ENCODE data around the gene PLG. TPM values are rescaled to one million over a fixed set of nuclear protein-coding genes. Genes with fewer than 3 reads are reported as not detected.
A peak's percentile ranks its signal among the peaks of the same experiment; 100 is the strongest.
"Not testable (repeated sequence)": the region's sequence is repeated elsewhere in the genome, so short reads cannot be mapped to it uniquely, and the experiment has no call there.

The PLG gene
- total RNA-seq, 1 donor = 0.36 TPM

GRCh38 chr6:160750276-160750689, 48.2 kb downstream of the PLG start:
- no peak overlapping the region for H3K27ac ChIP-seq (ENCODE audit: low read depth, low read length)
- no peaks in the 10 kb centered on the region for H3K79me2 ChIP-seq (ENCODE audit: insufficient read depth, low read length)
- H3K9me3 ChIP-seq (ENCODE audit: low read depth, low read length) = no peaks in the 10 kb centered on the region
- H3K4me3 ChIP-seq (ENCODE audit: insufficient read depth, low read length) = no peak overlapping the region
- H2AFZ ChIP-seq (ENCODE audit: low read length) = no peak overlapping the region
- no peaks in the 10 kb centered on the region for H3K27me3 ChIP-seq (ENCODE audit: insufficient read depth, low read length)
- DNase-seq (ENCODE audit: insufficient read length, low spot score, missing footprints) = peak; percentile 15
- no peaks in the 10 kb centered on the region for H3K36me3 ChIP-seq (ENCODE audit: insufficient read depth, low read length)
- no peaks in the 10 kb centered on the region for H4K20me1 ChIP-seq (ENCODE audit: insufficient read depth, low read length)
- H3K4me2 ChIP-seq (ENCODE audit: insufficient read depth, low read length) = no peak overlapping the region
- H3K4me1 ChIP-seq (ENCODE audit: insufficient read depth, low read length) = no peaks in the 10 kb centered on the region
- TF ChIP-seq CTCF (IDR thresholded peaks at IDR 0.05; ENCODE audit: extremely low read depth, low read depth, low read length) = peak; percentile 15

GRCh38 chr6:160753211-160753610, 51.2 kb downstream of the PLG start:
- DNase-seq (ENCODE audit: insufficient read length, low spot score, missing footprints); H3K27me3 ChIP-seq (ENCODE audit: insufficient read depth, low read length); H3K27ac ChIP-seq (ENCODE audit: low read depth, low read length); H3K9me3 ChIP-seq (ENCODE audit: low read depth, low read length); H3K4me2 ChIP-seq (ENCODE audit: insufficient read depth, low read length); H3K79me2 ChIP-seq (ENCODE audit: insufficient read depth, low read length); H3K4me1 ChIP-seq (ENCODE audit: insufficient read depth, low read length); H3K4me3 ChIP-seq (ENCODE audit: insufficient read depth, low read length); H2AFZ ChIP-seq (ENCODE audit: low read length); H4K20me1 ChIP-seq (ENCODE audit: insufficient read depth, low read length); H3K36me3 ChIP-seq (ENCODE audit: insufficient read depth, low read length): not testable (repeated sequence)

DNA sequence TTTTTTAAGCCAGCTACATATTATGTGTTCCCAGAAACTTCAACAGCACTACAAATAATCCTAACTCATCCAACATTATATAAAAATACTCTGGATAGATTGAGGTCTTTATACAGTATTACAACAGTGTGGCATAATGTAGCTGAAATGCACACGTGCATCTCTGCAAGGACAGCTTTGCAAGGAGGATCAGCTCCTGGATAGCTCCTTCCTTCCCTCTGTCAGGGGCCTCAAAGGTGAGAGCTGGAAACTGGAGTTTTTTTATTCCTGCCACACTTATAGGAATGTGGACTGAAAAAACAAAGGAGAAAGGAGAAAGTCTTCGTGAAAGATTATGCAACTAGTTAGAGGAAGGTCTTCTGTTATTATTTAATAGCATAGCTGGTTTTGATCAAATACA, 53.1 kb downstream of the PLG start:
- no peak overlapping the region for H3K4me2 ChIP-seq (ENCODE audit: insufficient read depth, low read length)
- no peak overlapping the region for H3K4me3 ChIP-seq (ENCODE audit: insufficient read depth, low read length)
- no peak for DNase-seq (ENCODE audit: insufficient read length, low spot score, missing footprints)
- no peak for TF ChIP-seq CTCF (IDR thresholded peaks at IDR 0.05; ENCODE audit: extremely low read depth, low read depth, low read length)
- no peaks in the 10 kb centered on the region for H3K79me2 ChIP-seq (ENCODE audit: insufficient read depth, low read length)
- no peak overlapping the region for H3K27ac ChIP-seq (ENCODE audit: low read depth, low read length)
- H2AFZ ChIP-seq (ENCODE audit: low read length) = no peak overlapping the region
- no peaks in the 10 kb centered on the region for H3K36me3 ChIP-seq (ENCODE audit: insufficient read depth, low read length)
- no peaks in the 10 kb centered on the region for H4K20me1 ChIP-seq (ENCODE audit: insufficient read depth, low read length)
- no peaks in the 10 kb centered on the region for H3K9me3 ChIP-seq (ENCODE audit: low read depth, low read length)
- no peaks in the 10 kb centered on the region for H3K27me3 ChIP-seq (ENCODE audit: insufficient read depth, low read length)
- no peaks in the 10 kb centered on the region for H3K4me1 ChIP-seq (ENCODE audit: insufficient read depth, low read length)

GRCh38 chr6:160756021-160756420, 54.0 kb downstream of the PLG start:
- H3K27me3 ChIP-seq (ENCODE audit: insufficient read depth, low read length) = no peaks in the 10 kb centered on the region
- TF ChIP-seq CTCF (IDR thresholded peaks at IDR 0.05; ENCODE audit: extremely low read depth, low read depth, low read length) = no peak
- no peaks in the 10 kb centered on the region for H3K36me3 ChIP-seq (ENCODE audit: insufficient read depth, low read length)
- H3K4me1 ChIP-seq (ENCODE audit: insufficient read depth, low read length) = no peaks in the 10 kb centered on the region
- no peaks in the 10 kb centered on the region for H4K20me1 ChIP-seq (ENCODE audit: insufficient read depth, low read length)
- H3K4me3 ChIP-seq (ENCODE audit: insufficient read depth, low read length) = no peak overlapping the region
- no peaks in the 10 kb centered on the region for H3K9me3 ChIP-seq (ENCODE audit: low read depth, low read length)
- H2AFZ ChIP-seq (ENCODE audit: low read length) = no peak overlapping the region
- no peak overlapping the region for H3K27ac ChIP-seq (ENCODE audit: low read depth, low read length)
- peak; percentile 57 for DNase-seq (ENCODE audit: insufficient read length, low spot score, missing footprints)
- no peaks in the 10 kb centered on the region for H3K79me2 ChIP-seq (ENCODE audit: insufficient read depth, low read length)
- H3K4me2 ChIP-seq (ENCODE audit: insufficient read depth, low read length) = no peak overlapping the region

Measured in osteoblast (primary cell).